ENCODE measurements around the gene MPDU1. TPM values are rescaled to one million over a fixed set of nuclear protein-coding genes. Genes with fewer than 3 reads are reported as not detected.
A peak's percentile ranks its signal among the peaks of the same experiment; 100 is the strongest.

Gene MPDU1
- total RNA-seq, 4 donors from 2014 or later, result 30.4 to 97.7 (median 74.4) TPM

- intact Hi-C loops (cut with DNase I; ENCODE audit: low total_unique reads), result loop anchor here (5.0 kb wide), 1 partner anchor 540 kb away; no protein-coding TSS in a partner anchor
- no peak for DNase-seq (ENCODE audit: low spot score in 2 of 2)
- WGBS, 2 donors, result 1 to 2% methylated on average over 11 of the region's 11 CpGs
These were observed 11.4 kb upstream of the MPDU1 start for GRCh38 chr17:7572338-7572587.

GRCh38 chr17:7572588-7573323, 10.9 kb upstream of the MPDU1 start:
- peak in 1 of 2 donors; percentile 95 for TF ChIP-seq POLR2A (IDR thresholded peaks at IDR 0.05)
- TF ChIP-seq CTCF (IDR thresholded peaks at IDR 0.05), result no peak
- 1% methylated on average over 44 to 49 of the region's 73 CpGs for WGBS, 2 donors
- DNase-seq (ENCODE audit: low spot score in 2 of 2), result peak; percentile 99 to 100
- intact Hi-C loops (cut with DNase I; ENCODE audit: low total_unique reads), result loop anchor here (5.0 kb wide), 1 partner anchor 540 kb away; no protein-coding TSS in a partner anchor
- H3K4me3 ChIP-seq (ENCODE audit: low read depth, poor library complexity, severe bottlenecking), result peak overlapping the region; percentile 100

More at GRCh38 chr17:7572338-7572587, 11.4 kb upstream of the MPDU1 start:
- H3K4me3 ChIP-seq (ENCODE audit: low read depth, poor library complexity, severe bottlenecking), result peak overlapping the region; percentile 12
- TF ChIP-seq POLR2A (IDR thresholded peaks at IDR 0.05) (no peak), CTCF (IDR thresholded peaks at IDR 0.05) (no peak)

GRCh38 chr17:7573324-7574080, 10.2 kb upstream of the MPDU1 start:
- no peak for TF ChIP-seq CTCF (IDR thresholded peaks at IDR 0.05)
- TF ChIP-seq POLR2A (IDR thresholded peaks at IDR 0.05), result no peak
- peak; percentile 85 to 98 for DNase-seq (ENCODE audit: low spot score in 2 of 2)
- 0 to 2% methylated on average over 51 of the region's 71 CpGs for WGBS, 2 donors
- H3K4me3 ChIP-seq (ENCODE audit: low read depth, poor library complexity, severe bottlenecking), result peak overlapping the region; percentile 100
- intact Hi-C loops (cut with DNase I; ENCODE audit: low total_unique reads), result loop anchor here (5.0 kb wide), 1 partner anchor 541 kb away; no protein-coding TSS in a partner anchor

GRCh38 chr17:7574176-7574953, 9.3 kb upstream of the MPDU1 start:
- H3K4me3 ChIP-seq (ENCODE audit: low read depth, poor library complexity, severe bottlenecking), result peak overlapping the region; percentile 100
- WGBS, 2 donors, result 21 to 28% methylated on average over 14 to 15 of the region's 15 CpGs
- intact Hi-C loops (cut with DNase I; ENCODE audit: low total_unique reads), result loop anchor here (5.0 kb wide), 1 partner anchor 542 kb away; no protein-coding TSS in a partner anchor
- TF ChIP-seq POLR2A (IDR thresholded peaks at IDR 0.05), result no peak
- TF ChIP-seq CTCF (IDR thresholded peaks at IDR 0.05), result no peak
- no peak for DNase-seq (ENCODE audit: low spot score in 2 of 2)

GRCh38 chr17:7575481-7575883, 8.2 kb upstream of the MPDU1 start:
- intact Hi-C loops (cut with DNase I; ENCODE audit: low total_unique reads), result no loop called here
- WGBS, 2 donors, result 33 to 74% methylated on average over 1 of the region's 1 CpG
- no peak for TF ChIP-seq POLR2A (IDR thresholded peaks at IDR 0.05)
- TF ChIP-seq CTCF (IDR thresholded peaks at IDR 0.05), result no peak
- H3K4me3 ChIP-seq (ENCODE audit: low read depth, poor library complexity, severe bottlenecking), result no peak overlapping the region
- DNase-seq (ENCODE audit: low spot score in 2 of 2), result no peak

Data from lower leg skin (tissue), 4 donors.